RWPE1 (cell line): ENCODE results near the gene NR5A1.

Experiments
- CTCF ChIA-PET: fragments of 350-600 bp; sonication (Branson Sonifier 250); formaldehyde crosslinking; extraction: SDS; loops from one replicate; lab custom pipeline; 2021; lab: Yijun Ruan, JAX
- POLR2A ChIA-PET: fragments of 400-600 bp; formaldehyde crosslinking; extraction: SDS; loops from one replicate; lab custom pipeline; 2020; ENCODE audit warnings: antibody characterized with exemption; ENCODE audit not compliant: low non-redundant PET; lab: Yijun Ruan, JAX
- DNase-seq: peaks from one replicate; pipeline ENCODE4 v3.0.0; 2012; ENCODE audit warnings: low spot score
- H3K27ac ChIP-seq: fragments of 450-650 bp; 2 replicates; pipeline ENCODE4 v1.5.1; 2017
- TF ChIP-seq, protein P1 (sequence below): fragments of 450-650 bp; conservative IDR thresholded peaks from 2 replicates; pipeline ENCODE4 v1.5.1; 2017; ENCODE audit warnings: low read depth, mild to moderate bottlenecking

The NR5A1 gene

DNA sequence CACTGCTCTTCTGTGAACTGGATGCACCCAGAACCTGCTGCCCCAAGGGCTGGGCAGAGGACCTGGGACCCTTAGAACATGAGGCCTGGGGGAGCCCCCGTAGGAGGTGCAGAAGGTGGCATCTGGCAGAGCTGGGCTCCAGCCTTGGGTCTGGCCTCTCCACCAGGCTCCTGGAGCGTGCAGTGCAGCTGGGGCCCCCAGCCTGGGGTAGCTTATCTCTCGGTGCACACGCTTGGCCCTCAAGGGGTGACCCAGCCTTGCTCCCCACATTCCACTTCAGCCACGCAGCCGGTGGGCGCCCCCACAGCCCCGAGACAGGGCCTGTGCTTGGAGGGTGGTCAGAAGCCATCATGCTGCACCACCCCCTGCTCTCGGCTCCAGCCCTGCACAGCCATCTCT is 5.6 kb upstream of the NR5A1 start:
- ChIA-PET CTCF (no interaction called here), POLR2A (interaction anchor here (0.7 kb wide), 1 partner anchor 62 kb away, joined by 3 read pairs; no protein-coding TSS in a partner anchor)

DNA sequence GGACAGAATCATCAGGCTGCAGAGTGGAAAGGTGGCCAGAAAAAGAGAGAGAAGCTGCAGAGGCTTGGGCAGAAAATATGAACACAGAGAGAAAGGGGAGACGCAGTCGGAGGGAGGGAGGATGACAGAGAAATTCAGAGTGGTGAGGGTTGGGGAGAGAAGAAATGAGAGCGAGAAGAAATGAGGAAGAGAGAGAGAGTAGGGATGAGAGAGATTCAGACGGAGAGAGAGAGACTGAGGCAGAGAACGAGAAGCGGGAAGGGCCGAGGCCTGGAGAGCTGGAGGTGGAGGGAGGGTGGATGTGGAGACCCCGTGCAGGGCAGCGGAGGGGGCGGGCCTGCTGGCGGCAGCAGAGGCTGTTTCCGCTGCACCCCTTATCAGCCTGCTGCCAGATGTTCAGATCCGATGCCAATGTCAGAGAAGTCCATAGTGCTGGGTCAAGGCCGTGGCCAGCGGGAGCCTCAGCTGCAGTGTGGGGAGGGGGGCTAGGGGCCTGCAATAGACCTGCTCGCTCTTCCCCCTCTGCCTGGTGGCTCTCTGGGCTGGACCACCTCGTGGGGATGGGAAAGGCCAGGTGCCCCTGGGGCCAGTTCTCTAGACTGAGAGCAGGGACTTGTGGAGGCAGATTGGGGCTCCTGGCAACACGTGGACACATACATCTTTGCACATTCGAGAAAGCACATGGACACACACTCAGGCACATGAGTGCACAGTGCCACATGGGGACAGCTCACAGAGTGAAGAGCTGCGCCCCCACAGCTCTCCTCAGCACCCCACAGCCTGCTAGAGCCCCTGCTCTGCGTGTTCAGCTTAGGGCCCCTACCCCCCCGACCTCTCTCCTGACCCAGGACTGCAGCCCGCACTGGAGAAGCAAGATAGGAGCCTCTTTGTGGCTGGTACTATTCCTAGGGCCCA is 4.9 kb upstream of the NR5A1 start:
- no peak for DNase-seq
- CTCF ChIA-PET, result no interaction called here
- TF ChIP-seq, protein P1, sequence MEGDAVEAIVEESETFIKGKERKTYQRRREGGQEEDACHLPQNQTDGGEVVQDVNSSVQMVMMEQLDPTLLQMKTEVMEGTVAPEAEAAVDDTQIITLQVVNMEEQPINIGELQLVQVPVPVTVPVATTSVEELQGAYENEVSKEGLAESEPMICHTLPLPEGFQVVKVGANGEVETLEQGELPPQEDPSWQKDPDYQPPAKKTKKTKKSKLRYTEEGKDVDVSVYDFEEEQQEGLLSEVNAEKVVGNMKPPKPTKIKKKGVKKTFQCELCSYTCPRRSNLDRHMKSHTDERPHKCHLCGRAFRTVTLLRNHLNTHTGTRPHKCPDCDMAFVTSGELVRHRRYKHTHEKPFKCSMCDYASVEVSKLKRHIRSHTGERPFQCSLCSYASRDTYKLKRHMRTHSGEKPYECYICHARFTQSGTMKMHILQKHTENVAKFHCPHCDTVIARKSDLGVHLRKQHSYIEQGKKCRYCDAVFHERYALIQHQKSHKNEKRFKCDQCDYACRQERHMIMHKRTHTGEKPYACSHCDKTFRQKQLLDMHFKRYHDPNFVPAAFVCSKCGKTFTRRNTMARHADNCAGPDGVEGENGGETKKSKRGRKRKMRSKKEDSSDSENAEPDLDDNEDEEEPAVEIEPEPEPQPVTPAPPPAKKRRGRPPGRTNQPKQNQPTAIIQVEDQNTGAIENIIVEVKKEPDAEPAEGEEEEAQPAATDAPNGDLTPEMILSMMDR, result no peak
- H3K27ac ChIP-seq, result no peak overlapping the region
- POLR2A ChIA-PET, result interaction anchor here (0.7 kb wide), 1 partner anchor 61 kb away, joined by 3 read pairs; no protein-coding TSS in a partner anchor

More for the DNA sequence above, 5.6 kb upstream of the NR5A1 start:
- no peak for DNase-seq
- no peak overlapping the region for H3K27ac ChIP-seq
- TF ChIP-seq, protein P1, result no peak

DNA sequence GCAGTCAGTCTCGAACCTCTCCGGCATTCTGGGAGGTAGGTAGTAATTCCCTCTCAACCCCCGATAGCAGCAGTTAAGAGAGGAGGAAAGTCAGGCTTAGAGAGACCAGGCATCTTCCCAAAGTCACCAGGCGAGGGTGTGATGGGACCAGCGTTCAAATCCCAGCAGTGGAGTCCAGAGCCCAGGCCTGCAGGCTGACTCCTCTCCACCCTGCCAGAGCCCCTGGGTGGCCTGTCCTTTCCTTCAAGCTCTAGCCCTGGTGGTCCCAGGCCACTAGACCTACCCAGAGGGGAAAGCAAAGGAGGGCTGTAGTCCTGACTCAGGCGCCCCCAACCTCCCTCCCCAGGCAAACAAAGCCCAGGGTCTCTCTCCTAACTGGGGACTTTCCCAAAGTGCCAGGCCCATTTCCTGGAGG is 4.2 kb upstream of the NR5A1 start:
- no peak for DNase-seq
- no peak overlapping the region for H3K27ac ChIP-seq
- ChIA-PET POLR2A (no interaction called here), CTCF (no interaction called here)
- TF ChIP-seq, protein P1, result no peak

GRCh38 chr9:124510650-124511425 is 3.6 kb upstream of the NR5A1 start:
- ChIA-PET CTCF (no interaction called here), POLR2A (no interaction called here)
- DNase-seq, result no peak
- TF ChIP-seq, protein P1, result no peak
- no peak overlapping the region for H3K27ac ChIP-seq

DNA sequence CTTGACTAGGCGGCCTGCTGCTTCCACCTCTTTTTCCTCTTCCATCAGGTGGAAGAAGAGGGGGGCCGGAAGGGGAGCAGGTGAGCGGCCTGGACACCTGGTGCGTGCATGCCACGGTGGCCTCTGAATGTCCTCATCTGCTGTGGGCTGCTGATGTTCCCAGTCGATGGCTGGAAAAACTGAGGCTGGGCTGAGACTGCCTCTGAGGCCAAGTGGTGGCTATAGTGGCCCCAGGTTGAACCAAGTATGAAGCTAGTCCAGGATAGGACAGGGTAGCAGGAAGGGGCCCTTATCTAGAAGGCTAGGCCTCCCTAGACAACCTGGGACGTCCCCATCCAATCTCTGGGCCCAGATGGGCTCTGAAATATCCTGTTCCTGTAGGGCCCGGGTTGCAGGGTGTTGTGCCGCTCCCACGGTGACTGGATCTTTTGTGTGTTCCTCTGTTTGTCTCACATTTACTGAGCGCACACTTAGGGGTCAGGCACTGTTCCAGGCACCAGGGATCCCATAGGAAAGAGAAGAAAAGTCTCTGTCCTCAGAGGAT is 753 bp upstream of the NR5A1 start:
- ChIA-PET POLR2A (no interaction called here), CTCF (interaction anchor here (0.6 kb wide), 1 partner anchor 180 kb away, joined by 3 read pairs; no protein-coding TSS in a partner anchor)
- DNase-seq, result no peak
- no peak overlapping the region for H3K27ac ChIP-seq
- TF ChIP-seq, protein P1, result no peak

GRCh38 chr9:124506433-124506832 is 766 bp downstream of the NR5A1 start:
- POLR2A ChIA-PET, result no interaction called here
- no peak for DNase-seq
- no peak overlapping the region for H3K27ac ChIP-seq
- TF ChIP-seq, protein P1, result no peak
- CTCF ChIA-PET, result interaction anchor here (1.0 to 1.5 kb wide), 3 partner anchors 9 to 30 kb away, joined by 3 to 5 read pairs (median 3); no protein-coding TSS in a partner anchor
